GM23338 (cell line): ENCODE data around the gene DTNBP1. TPM values are rescaled to one million over a fixed set of nuclear protein-coding genes. Genes with fewer than 3 reads are reported as not detected.

Source experiments
- ATAC-seq: fragments of 200-7000 bp; cut with Tn5 transposase; 3 replicates; pipeline ENCODE4 v1.9.1; 2020
- DNase-seq: peaks from one replicate; pipeline ENCODE4 v3.0.0-alpha.2; 2015; ENCODE audit warnings: low spot score
- H2AFZ ChIP-seq: fragments of 200-600 bp; sonication (generic); 2 replicates; pipeline ENCODE4 v1.8.0; 2016; ENCODE audit warnings: antibody characterized with exemption, mild to moderate bottlenecking, moderate library complexity
- H3F3A ChIP-seq: fragments of 200-600 bp; sonication (generic); replicated peaks from 2 replicates; pipeline ENCODE4 v1.8.0; 2017; ENCODE audit warnings: antibody characterized with exemption, mixed run types, low read depth
- H3K27ac ChIP-seq: fragments of 200-600 bp; sonication (generic); 2 replicates; pipeline ENCODE4 v1.6.1; 2016; ENCODE audit warnings: low read depth
- H3K27me3 ChIP-seq: fragments of 200-600 bp; sonication (generic); 2 replicates; pipeline ENCODE4 v1.8.0; 2016; ENCODE audit warnings: mild to moderate bottlenecking, mixed run types, moderate library complexity; ENCODE audit not compliant: insufficient read depth
- H3K36me3 ChIP-seq: fragments of 200-600 bp; sonication (generic); 2 replicates; pipeline ENCODE4 v1.8.0; 2016; ENCODE audit warnings: mild to moderate bottlenecking; ENCODE audit not compliant: insufficient read depth
- H3K4me1 ChIP-seq: fragments of 200-600 bp; sonication (generic); 2 replicates; pipeline ENCODE4 v1.8.0; 2016; ENCODE audit warnings: mild to moderate bottlenecking, moderate library complexity; ENCODE audit not compliant: insufficient read depth
- H3K4me2 ChIP-seq: fragments of 200-600 bp; sonication (generic); 2 replicates; pipeline ENCODE4 v1.7.1; 2017; ENCODE audit warnings: mixed run types
- H3K4me3 ChIP-seq: fragments of 200-600 bp; sonication (generic); 2 replicates; pipeline ENCODE4 v1.6.1; 2016; ENCODE audit warnings: mixed run types
- H3K79me2 ChIP-seq: fragments of 200-600 bp; sonication (generic); replicated peaks from 2 replicates; pipeline ENCODE4 v1.8.0; 2017; ENCODE audit warnings: mild to moderate bottlenecking; ENCODE audit not compliant: insufficient read depth
- H3K9me2 ChIP-seq: fragments of 200-600 bp; sonication (generic); 2 replicates; pipeline ENCODE4 v1.8.0; 2017; ENCODE audit not compliant: insufficient read depth
- H4K20me1 ChIP-seq: fragments of 200-600 bp; sonication (generic); replicated peaks from 2 replicates; pipeline ENCODE4 v1.8.0; 2017; ENCODE audit warnings: mild to moderate bottlenecking; ENCODE audit not compliant: insufficient read depth
- H3K27ac Mint-ChIP-seq: 2 replicates; pipeline ENCODE4 v1.8.0; 2020; ENCODE audit warnings: inconsistent platforms, mild to moderate bottlenecking, moderate library complexity, mixed read lengths
- H3K27me3 Mint-ChIP-seq: 3 replicates; pipeline ENCODE4 v1.8.0; 2022; ENCODE audit warnings: low read depth, mild to moderate bottlenecking, moderate library complexity, mixed read lengths, inconsistent platforms; ENCODE audit not compliant: insufficient read depth, poor library complexity
- H3K36me3 Mint-ChIP-seq: 3 replicates; pipeline ENCODE4 v1.8.0; 2021; ENCODE audit warnings: low read depth, mild to moderate bottlenecking, inconsistent platforms, moderate library complexity, mixed read lengths
- H3K4me1 Mint-ChIP-seq: 3 replicates; pipeline ENCODE4 v1.8.0; 2020; ENCODE audit warnings: mild to moderate bottlenecking, inconsistent platforms, mixed read lengths
- H3K4me3 Mint-ChIP-seq: 3 replicates; pipeline ENCODE4 v1.8.0; 2021; ENCODE audit warnings: moderate library complexity, mild to moderate bottlenecking, inconsistent platforms, mixed read lengths
- H3K9me3 Mint-ChIP-seq: 3 replicates; pipeline ENCODE4 v1.8.0; 2020; ENCODE audit warnings: moderate library complexity, mild to moderate bottlenecking, inconsistent platforms, mixed read lengths
- CTCF ChIP-seq, 2 experiments: fragments of 200-600 bp in 1 of 2; sonication (generic) in 1 of 2; conservative IDR thresholded peaks; 2 replicates each; pipeline versions ENCODE4 v1.5.1 to v1.6.1; 2016 to 2017; ENCODE audit warnings: antibody characterized with exemption in 2 of 2, low read depth in 2 of 2, mild to moderate bottlenecking in 2 of 2, moderate library complexity in 1 of 2
- ETS1 ChIP-seq: IDR thresholded peaks from 2 replicates; pipeline ENCODE4 v1.6.1; 2016; ENCODE audit warnings: antibody characterized with exemption
- EZH2 ChIP-seq: fragments of 200-600 bp; sonication (generic); IDR thresholded peaks from one replicate; pipeline ENCODE4 v1.8.0; 2017; ENCODE audit warnings: antibody characterized with exemption, mild to moderate bottlenecking, low read depth; ENCODE audit not compliant: unreplicated experiment
- JUNB ChIP-seq: IDR thresholded peaks from one replicate; pipeline ENCODE4 v1.6.1; 2016; ENCODE audit warnings: antibody characterized with exemption; ENCODE audit not compliant: unreplicated experiment
- NANOG ChIP-seq: IDR thresholded peaks from 2 replicates; pipeline ENCODE4 v1.6.1; 2016; ENCODE audit warnings: antibody characterized with exemption, borderline replicate concordance
- POLR2AphosphoS5 ChIP-seq: IDR thresholded peaks from 2 replicates; pipeline ENCODE4 v1.6.1; 2016; ENCODE audit warnings: antibody characterized with exemption, low read depth
- STAT1 ChIP-seq: IDR thresholded peaks from one replicate; pipeline ENCODE4 v1.6.1; 2016; ENCODE audit warnings: antibody characterized with exemption; ENCODE audit not compliant: unreplicated experiment
- ZNF114 ChIP-seq: fragments of 250-450 bp; sonication (Bioruptor Pico); IDR thresholded peaks from 2 replicates; pipeline ENCODE4 v1.5.0; 2020; ENCODE audit warnings: mild to moderate bottlenecking, moderate library complexity
- polyA plus RNA-seq: library from polyadenylated mRNA; unstranded; fragments of >200 nt; fragmentation: Nextera tagmentation; extraction: Ambion mirVana; gene quantifications from 2 replicates; pipeline ENCODE4 v1.2.1, GENCODE V29; 2016
- total RNA-seq: library from RNA; depleted of rRNA; stranded (reverse); fragments of >200 nt; shearing (Covaris generic); gene quantifications from 2 replicates; pipeline ENCODE4 v1.2.3, GENCODE V29; 2014

DTNBP1 gene
- total and polyA plus RNA-seq, 2 experiments from 2014 or later = 12.1 to 20.1 TPM

- no peaks in the 10 kb centered on the region for H3K27me3 ChIP-seq
- TF ChIP-seq STAT1 (no peak), NANOG (no peak), POLR2AphosphoS5 (no peak), JUNB (no peak), EZH2 (no peak), ETS1 (no peak), ZNF114 (CRISPR knock-in tag) (no peak)
- no peaks in the 10 kb centered on the region for H3K79me2 ChIP-seq
- no peaks in the 10 kb centered on the region; the same call in 1 of the 2 replicates for H4K20me1 ChIP-seq
- H3K9me2 ChIP-seq = no peaks in the 10 kb centered on the region
- no peaks in the 10 kb centered on the region for H3K36me3 ChIP-seq
- no peak overlapping the region for H3K4me2 ChIP-seq
- Mint-ChIP-seq H3K4me1 (no peaks in the 10 kb centered on the region), H3K36me3 (no peaks in the 10 kb centered on the region), H3K9me3 (no peaks in the 10 kb centered on the region), H3K27me3 (no peaks in the 10 kb centered on the region), H3K4me3 (no peak overlapping the region), H3K27ac (no peak overlapping the region)
- H3K4me1 ChIP-seq = no peaks in the 10 kb centered on the region
- H3K4me3 ChIP-seq = no peak overlapping the region
- DNase-seq (no peak), ATAC-seq (no peak)
- H3K27ac ChIP-seq = no peak overlapping the region
- H2AFZ ChIP-seq = no peak overlapping the region
- no peaks in the 10 kb centered on the region for H3F3A ChIP-seq
Observed at GRCh38 chr6:15628499-15629131, 34.2 kb downstream of the DTNBP1 start.

GRCh38 chr6:15627821-15628220 lies 35.0 kb downstream of the DTNBP1 start:
- DNase-seq (no peak), ATAC-seq (no peak)
- H3K79me2 ChIP-seq = 0 out of 2 replicates have a peak, but pooled peaks cover 6% of the 10 kb centered on the region
- Mint-ChIP-seq H3K36me3 (no peaks in the 10 kb centered on the region), H3K9me3 (no peaks in the 10 kb centered on the region), H3K4me3 (no peak overlapping the region), H3K27me3 (no peaks in the 10 kb centered on the region), H3K4me1 (no peaks in the 10 kb centered on the region), H3K27ac (no peak overlapping the region)
- H3K4me1 ChIP-seq = no peaks in the 10 kb centered on the region
- no peaks in the 10 kb centered on the region for H3K27me3 ChIP-seq
- H3K36me3 ChIP-seq = no peaks in the 10 kb centered on the region
- H2AFZ ChIP-seq = no peak overlapping the region
- no peak overlapping the region for H3K4me2 ChIP-seq
- H4K20me1 ChIP-seq = no peaks in the 10 kb centered on the region
- H3K4me3 ChIP-seq = no peak overlapping the region
- TF ChIP-seq EZH2 (no peak), CTCF (conservative IDR thresholded peaks at IDR 0.05; ENCODE audit: low read depth in 2 of 2) (no peak), ETS1 (no peak), ZNF114 (CRISPR knock-in tag) (no peak)
- no peaks in the 10 kb centered on the region for H3F3A ChIP-seq
- H3K27ac ChIP-seq = no peak overlapping the region
- no peaks in the 10 kb centered on the region for H3K9me2 ChIP-seq
